Ovary (tissue), 3 donors: Measurements from ENCODE around the gene ARFGAP1.

Experiments
- POLR2A ChIP-seq: fragments of 450-650 bp; IDR thresholded peaks from one replicate; pipeline ENCODE4 v1.6.1; 2017; ENCODE audit warnings: antibody characterized with exemption, mild to moderate bottlenecking, moderate library complexity
- TF ChIP-seq, protein P1 (sequence below), 3 donors: fragments of 450-650 bp in 2 of 3; fragments of 200-600 bp in 1 of 3; IDR thresholded peaks; one replicate each; pipeline versions ENCODE4 v1.5.1 to v1.8.0; 2016 to 2022; ENCODE audit warnings: antibody characterized with exemption in 3 of 3, mild to moderate bottlenecking in 1 of 3
- donor health status: DM: no; HTN: no; CAD: no.

DNA sequence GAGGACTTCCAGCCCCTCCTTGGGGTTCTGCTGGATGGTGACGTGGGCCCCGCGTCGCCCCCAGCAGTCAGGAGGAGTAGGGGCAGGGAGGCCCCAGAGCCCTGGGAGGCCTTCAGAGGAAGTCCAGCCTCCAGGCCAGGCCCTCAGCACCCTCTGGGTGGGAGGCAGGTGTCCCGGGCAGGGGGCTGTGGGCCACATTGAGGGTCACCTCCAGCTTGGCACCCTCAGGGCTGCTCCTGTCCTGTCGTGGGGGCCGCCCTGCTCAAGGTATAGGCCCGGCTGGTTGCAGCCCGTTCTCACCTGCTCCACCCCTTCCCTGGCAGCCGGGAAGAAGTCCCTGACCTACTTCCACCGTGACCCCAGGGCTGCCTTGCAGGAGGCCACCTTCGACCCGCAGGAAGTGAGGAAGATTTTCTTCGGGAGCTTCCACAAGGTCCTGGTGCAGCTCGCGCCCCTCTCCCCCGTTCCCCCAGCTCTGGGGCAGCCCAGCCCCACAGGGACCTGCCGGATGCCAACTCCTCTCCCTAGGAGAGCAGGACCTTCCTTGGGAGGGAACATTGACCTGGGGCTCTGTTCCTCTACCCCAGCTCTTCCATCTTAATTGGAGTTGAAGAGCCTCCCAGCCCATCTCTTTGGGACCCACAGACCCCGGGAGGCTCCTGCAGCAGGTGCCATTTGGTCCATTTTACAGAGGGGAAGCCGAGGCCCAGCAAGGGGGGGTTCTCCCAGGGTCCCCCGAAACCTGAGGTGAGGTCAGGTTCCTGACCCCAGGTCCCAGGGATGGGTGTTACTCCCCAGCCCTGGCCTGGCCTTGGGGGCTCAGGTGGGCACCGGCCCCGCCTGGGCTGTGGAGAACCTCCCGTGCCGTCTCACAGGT lies 46.8 kb downstream of the ARFGAP1 start:
- TF ChIP-seq POLR2A = no peak
- TF ChIP-seq, protein P1, sequence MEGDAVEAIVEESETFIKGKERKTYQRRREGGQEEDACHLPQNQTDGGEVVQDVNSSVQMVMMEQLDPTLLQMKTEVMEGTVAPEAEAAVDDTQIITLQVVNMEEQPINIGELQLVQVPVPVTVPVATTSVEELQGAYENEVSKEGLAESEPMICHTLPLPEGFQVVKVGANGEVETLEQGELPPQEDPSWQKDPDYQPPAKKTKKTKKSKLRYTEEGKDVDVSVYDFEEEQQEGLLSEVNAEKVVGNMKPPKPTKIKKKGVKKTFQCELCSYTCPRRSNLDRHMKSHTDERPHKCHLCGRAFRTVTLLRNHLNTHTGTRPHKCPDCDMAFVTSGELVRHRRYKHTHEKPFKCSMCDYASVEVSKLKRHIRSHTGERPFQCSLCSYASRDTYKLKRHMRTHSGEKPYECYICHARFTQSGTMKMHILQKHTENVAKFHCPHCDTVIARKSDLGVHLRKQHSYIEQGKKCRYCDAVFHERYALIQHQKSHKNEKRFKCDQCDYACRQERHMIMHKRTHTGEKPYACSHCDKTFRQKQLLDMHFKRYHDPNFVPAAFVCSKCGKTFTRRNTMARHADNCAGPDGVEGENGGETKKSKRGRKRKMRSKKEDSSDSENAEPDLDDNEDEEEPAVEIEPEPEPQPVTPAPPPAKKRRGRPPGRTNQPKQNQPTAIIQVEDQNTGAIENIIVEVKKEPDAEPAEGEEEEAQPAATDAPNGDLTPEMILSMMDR (IDR thresholded peaks at IDR 0.05) = no peak
